HG02840 (cell line): Measurements from ENCODE around the gene AQP12B.
"Not testable (repeated sequence)": the region's sequence is repeated elsewhere in the genome, so short reads cannot be mapped to it uniquely, and the experiment has no call there.

Experiments used
- ATAC-seq: cut with Tn5 transposase; IDR thresholded peaks from one replicate; pipeline ENCODE4 v1.9.1; 2021; ENCODE audit warnings: mild to moderate bottlenecking, moderate library complexity, moderate number of reproducible peaks; ENCODE audit not compliant: unreplicated experiment, low FRiP score

AQP12B gene

DNA sequence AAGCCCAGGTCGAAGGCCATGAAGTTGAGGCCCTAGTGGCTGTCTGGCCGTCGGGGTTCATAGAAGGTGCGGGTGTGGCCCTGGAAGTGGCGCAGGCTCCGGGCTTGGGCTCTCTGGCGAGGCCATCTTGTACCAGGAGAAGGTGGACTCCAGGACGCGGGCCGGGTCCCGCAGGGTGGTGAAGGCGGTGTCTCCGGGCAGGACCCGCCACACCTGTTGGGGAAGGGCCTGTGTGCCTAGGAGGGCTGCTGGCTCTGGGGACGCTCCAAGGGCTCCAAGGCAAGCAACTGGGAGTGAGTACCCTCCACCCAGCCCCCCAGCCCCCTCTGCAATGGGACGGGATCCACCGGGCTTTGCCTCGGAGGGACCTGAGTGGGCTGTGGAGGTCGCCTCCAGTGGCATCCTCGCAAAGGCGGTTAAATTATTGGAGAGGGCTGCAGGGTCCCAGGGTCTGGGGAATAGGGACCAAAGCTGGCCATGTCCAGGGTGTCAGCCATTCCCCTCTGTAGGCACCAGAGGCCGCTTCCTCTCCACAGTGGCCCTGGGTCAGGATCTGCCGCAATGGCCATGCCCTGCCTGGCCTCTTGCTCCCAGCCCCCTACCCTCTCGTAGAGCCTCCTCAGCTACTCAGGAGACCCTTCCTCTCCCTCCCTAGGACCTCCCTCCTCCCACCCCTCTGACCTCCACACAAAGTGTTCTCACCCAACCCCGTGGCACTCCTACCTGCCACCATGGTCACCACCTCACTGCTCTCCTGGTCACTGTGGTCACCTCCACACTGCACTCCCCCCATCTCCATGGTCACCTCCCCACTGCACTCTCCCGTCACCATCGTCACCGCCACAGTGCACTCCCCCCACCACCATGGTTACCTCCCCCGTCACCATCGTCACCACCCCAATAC is 19.3 kb upstream of the AQP12B start:
- no peak for ATAC-seq

DNA sequence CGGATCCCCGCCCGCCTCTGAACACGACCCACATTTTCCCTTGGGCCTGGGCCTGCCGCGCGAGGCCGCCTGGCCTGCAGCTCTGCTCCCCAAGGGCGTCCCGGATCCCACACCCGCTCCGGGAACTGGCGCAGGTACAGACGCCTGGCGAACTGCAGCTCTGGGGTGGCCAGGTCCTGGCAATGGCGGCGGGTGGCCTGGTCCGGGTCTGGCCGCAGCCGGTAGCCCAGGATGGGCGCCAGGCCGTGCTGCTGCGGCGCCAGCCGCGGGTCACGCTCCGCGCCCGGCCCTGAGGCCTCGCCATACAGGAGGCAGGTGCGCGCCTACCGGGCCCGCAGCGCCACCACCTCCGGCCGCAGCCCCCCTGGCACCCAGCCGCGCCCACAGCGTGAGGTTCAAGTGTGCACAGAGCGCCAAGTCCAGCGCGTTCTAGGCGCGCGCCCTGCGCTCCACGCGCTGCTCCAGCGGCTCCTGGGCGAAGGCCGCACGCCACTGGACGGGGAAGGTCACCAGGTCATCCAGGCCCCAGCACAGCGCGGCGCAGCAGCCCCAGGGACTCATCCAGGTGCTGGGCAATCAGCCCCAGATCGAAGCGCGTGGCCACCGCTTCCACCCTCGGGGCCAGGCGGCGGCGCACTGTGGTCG is 18.5 kb upstream of the AQP12B start:
- no peak for ATAC-seq

DNA sequence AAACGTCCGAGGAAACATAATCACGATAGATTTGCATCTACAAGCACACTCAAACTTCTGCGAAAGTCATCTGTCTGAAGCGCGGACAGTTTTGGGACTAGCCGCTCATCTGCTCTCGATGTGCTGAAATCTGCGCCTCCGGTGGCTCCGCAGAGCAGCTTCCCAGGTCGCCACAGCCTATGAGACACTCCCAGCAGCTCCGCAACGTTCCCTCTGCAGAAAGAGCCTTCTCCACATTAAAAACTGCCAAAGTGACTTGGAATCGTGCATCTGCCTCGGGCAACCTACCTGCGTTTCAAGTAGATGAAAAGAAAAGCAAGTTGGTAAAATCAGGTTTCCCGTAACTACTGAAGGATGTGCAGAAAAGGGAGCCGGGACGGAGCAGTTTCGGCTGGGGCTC is 17.9 kb upstream of the AQP12B start:
- not testable (repeated sequence) for ATAC-seq

DNA sequence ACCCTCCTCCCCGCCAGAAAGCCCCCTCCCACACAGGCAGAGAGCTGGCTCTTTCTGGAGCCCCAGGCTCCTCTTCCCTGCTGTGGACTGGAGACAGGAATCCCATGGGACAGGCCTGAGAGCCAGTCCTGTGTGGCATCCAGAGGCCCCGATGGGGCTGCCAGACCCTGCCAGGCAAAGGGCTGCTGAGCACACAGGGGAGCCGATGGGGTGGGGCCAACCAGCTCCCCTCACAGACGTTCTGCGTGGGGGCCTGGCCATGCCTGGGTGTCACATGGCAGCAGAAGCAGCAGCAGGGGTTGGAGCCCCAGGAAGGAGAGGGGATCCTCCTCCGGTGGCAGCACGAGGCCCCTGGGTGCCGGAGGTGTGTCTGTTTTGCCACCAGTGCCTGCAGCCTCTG is 17.1 kb upstream of the AQP12B start:
- not testable (repeated sequence) for ATAC-seq

DNA sequence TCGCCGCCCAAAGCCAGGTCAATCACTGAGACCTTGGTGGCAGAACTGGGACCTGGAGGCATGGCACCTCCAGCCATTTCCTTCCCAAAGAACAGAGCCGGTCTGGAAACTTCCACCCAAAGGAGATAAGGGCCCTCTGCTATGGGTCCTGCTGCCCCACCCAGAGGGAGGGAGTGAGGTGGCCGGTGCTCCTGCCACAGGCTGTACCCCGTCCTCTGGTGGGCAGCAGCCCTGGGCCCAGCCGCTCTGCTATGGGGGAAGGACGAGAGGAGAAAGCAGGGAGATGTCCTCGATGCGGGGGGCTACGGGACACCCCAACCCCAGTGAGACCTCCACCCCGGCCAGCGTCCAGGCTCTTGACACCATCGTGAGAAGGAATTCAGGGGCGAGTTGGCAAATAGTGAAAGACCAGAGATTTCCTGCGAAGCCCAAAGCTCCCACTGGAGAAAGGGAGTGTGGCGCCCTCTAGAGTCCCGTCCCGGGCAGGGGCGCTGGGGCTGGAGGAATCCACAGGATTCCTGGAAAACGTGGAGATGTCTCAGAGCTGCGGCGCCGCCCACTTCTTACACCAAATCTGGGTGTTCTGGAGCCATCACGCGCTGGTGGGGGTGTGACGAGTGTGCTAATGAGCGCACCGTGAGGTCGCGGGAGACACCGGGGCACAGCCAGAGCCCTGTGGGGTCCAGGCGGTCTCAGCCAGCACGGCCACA is 16.3 kb upstream of the AQP12B start:
- ATAC-seq, result not testable (repeated sequence)

DNA sequence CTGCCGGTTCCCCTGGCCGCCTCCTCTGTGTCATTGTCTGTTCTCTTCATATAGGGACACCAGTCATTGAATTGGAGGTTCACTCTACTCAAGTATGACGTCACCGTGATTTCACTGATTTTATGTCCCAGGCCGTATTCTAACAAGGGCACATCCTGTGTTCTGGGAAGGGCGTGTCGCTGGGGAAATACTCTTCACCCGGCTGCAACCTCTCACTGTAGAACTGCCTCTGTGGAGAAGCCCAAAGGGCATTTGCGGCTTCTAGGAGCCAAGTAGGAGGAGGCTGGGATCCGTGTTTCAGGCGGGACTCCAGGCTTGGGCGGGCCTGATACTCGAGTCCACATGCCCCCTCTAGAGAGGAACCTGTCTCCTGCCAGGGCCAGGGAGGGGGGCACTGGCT is 13.8 kb upstream of the AQP12B start:
- ATAC-seq, result not testable (repeated sequence)

DNA sequence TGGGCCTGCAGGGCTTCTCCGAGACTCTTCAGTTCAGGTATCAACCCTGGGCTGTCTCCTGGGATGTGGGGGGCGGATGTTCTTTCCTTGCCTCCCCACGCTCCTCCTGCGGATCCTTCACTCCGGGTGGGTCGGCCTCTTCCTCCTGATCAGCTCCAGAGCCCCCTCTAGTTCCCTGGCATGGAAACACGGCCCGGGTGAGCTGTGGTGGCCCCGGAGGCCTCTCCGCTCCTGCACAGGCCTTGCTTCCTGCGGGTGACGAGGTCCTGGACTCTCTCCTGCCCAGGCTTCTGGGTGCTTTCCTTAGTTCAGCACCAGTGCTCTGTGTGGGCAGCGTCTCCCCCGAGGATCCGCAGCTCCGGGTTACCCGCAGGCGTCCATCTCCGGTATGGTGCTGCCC is 12.9 kb upstream of the AQP12B start:
- not testable (repeated sequence) for ATAC-seq

DNA sequence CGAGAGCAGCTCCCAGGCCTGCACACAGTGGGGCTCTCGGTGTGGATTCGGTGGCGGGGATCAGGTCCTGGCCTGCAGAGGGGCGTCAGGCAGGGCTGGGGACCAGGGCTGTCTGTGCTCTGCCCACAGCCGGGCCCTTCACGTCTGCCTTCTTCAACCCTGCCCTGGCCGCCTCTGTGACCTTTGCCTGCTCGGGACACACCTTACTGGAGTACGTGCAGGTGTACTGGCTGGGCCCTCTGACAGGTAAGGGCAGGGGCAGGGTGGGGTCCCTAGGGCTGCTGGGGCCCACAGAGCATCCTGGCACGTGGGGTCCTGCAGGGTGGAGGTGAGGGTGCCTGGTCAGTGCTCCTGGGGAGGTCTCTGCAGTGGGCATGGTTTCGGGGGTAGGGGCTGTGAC is 11.6 kb upstream of the AQP12B start:
- not testable (repeated sequence) for ATAC-seq

DNA sequence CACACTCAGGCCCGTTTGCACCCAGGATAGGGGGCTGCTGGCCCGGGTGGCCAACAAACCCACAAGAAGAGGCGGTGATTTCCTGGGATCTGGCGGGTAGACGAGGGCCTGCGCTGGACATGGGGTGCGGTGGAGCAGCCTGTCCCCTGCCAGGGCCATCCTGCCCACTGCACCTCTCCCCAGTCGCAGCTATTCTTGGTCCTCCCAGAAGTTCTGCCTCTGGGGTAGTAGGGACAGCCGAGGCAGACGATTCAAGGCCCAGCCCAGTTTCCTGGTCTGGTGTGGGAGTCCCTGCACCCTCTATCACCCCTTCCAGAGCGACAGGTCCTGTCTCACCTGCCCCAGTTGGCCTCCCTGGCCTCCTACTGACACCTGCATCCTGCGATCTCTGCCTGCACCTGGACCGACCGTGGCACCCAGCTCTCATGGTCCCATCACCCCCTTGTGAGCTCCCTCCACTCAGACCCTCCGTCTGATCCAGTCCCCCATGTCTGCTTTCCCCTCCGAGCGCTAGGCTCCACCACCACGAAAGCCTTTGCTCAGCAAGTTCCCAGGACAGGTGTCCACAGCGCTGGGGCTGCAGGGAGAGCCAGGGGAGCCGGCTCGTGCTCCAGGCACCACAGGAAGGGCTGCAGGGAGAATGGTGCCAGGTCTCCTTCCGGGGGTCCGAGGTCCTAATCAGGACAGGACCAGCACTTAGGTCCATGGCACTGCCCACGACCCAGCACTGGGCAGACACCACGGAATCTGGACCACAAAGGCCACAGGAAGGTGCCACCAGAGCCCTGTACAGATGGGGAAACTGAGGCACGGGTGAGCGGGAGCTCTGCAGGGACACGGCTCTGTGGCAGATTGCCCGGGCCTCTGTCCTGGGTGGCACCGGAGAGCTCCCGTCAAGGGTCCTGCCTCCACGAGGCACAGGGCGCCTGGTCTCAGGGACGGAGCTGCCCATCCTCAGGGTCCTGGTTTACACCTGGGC is 10.2 kb upstream of the AQP12B start:
- ATAC-seq, result not testable (repeated sequence)

DNA sequence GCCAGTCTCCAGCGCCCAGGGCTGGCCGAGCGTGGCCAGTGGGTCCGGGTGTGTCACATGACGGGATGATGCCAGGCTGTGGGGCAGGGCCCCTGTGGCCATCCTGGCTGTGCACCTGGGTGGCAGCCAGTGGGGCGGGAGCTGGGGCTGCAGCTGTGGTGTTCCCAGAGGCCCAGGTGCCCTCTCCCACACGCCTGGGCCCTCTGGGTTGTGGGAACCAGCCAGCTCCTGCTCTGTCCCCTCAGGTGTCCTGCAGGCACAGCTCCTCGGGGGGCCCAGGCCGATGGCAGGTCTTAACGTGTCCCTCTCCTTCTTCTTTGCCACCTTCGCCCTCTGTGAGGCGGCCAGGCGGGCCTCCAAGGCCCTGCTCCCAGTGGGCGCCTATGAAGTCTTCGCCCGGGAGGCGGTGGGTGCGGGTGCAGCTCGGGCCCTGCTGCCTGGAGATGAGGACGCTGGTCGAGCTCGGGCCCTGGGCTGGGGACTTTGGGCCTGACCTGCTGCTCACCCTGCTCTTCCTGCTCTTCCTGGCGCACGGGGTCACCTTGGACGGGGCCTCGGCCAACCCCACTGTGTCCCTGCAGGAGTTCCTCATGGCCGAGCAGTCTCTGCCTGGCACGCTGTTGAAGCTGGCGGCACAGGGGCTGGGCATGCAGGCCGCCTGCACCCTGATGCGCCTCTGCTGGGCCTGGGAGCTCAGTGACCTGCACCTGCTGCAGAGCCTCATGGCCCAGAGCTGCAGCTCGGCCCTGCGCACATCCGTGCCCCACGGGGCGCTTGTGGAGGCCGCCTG is 9.1 kb upstream of the AQP12B start, which contains the start of gene AQP12A:
TSS of gene AQP12A (plus strand) at position 236 of the 790 bp plus-strand sequence. CDS start at position 284, 48 bp downstream.
- not testable (repeated sequence) for ATAC-seq

DNA sequence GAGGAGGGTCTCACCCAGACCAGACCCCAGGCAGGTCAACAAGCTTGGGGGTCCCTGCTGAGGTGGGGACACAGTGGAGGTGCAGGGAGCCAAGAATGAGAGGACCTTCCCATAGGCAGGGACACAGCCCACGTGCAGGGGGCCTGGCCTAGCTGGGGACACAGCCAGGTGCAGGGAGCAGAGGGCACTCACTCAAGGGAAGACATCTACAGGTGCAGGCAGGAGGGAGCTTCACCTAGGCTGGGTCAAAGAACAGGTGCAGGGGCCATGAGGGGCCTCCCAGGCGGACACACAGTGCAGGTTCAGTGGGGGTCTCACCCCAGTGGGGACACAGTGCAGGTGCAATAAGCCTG is 8.4 kb upstream of the AQP12B start:
- not testable (repeated sequence) for ATAC-seq

DNA sequence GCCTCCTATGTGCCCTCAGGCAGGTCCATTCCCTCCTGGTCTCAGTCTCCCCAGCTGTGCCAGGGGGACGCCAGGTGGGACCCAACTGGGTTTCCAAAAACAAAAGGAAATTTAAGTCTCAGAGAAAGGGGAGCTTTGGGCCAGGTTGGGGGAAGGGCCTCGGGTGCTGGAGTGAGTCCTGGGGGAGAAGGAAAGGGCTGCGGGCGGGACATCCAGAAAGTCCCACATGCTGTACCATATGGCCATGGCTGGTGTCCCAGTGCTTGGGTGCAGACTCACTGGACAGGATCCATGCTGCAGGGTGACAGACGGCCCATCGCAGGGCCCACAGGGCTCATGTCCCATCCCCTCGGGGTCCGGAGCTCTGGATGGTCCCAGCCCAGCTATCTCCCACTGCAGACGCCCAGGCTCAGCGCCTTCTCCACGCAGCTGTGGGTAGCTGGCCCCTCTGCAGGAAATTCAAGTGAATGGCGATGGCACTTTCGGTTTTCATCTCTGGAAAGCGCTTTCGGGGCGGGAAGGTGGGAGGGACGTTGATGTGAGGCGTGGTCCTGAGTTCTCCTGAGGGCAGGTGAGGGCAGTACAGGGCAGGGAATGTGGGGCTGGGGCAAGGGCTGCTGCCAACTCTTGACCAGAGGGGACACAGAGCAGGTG is 7.9 kb upstream of the AQP12B start:
- ATAC-seq, result not testable (repeated sequence)

DNA sequence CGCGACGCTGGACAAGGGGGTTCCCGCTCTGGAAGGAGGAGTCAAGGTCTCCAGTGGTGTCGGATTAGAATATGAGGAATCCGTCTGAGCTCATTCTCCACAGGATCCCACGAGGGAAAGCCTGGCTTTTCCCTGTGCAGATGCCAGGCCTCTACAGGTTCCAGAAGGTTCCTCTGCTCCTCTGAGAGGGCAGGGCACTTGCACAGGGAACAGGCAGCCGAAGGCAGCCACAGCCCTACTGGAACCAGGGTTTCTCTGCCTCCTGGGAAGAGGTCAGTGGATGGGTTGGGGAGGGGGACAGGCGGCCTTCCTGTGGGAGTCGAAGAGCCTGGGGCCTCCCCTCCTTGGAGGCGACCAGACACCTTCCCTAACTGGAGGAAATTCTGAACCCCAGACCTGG is 7.3 kb upstream of the AQP12B start:
- no peak for ATAC-seq

DNA sequence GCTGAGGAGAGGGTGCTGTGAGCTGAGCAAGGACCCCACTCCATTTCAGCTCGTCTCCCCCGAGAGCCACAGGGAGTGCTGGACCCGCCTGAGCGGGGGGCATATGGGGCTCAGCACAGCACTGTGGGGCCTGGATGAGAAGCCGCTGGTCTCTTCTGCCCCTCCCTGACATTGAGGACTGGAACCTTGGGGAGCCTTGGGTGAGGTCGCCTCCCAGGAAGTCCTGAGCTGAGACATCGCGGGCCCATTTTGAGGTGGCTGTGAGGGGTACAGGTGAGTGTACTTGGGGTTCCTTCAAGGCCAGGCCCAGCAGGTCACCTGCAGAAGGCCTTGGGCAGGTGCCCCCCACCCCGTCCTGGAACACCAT is 5.9 kb upstream of the AQP12B start:
- no peak for ATAC-seq

DNA sequence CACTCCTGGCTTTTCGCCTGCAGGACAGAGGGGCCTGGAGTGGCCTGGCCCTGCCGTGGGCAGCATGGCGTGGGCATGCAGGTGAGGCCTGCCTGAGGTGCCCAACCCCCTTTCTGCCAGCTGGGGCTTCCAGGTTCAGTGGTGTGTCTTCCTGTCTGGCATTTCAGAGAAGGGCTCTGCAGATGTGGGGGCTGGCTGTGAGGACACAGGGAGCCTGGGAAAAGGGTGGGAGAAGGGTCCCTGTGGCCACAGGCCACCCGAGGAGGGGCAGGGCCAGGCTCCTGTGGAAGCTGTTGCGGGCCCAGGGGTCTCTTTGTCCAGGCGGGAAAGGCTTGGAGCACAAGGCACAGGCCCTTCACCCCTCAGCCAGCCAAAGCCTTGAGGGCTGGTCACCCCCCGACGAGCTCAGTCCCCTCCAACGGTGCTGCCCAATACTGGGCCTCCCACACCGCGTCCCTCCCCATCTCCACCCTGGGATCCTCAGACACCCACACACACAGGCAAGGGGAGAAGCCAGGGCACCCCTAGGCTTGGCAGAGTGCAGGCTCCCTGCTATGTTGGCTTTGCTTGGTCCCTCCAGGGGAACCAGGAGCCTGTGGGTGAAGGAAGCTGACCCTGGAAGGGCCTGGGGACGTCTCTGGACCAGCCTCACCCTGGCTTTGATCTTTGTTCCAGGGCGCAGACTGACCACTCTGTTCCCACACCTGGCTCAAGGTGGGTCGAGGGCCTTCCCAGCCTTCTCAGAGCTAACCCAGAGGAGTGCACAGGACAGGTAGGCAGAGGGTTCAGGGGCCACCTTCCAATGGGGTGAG is 5.3 kb upstream of the AQP12B start:
- no peak for ATAC-seq

DNA sequence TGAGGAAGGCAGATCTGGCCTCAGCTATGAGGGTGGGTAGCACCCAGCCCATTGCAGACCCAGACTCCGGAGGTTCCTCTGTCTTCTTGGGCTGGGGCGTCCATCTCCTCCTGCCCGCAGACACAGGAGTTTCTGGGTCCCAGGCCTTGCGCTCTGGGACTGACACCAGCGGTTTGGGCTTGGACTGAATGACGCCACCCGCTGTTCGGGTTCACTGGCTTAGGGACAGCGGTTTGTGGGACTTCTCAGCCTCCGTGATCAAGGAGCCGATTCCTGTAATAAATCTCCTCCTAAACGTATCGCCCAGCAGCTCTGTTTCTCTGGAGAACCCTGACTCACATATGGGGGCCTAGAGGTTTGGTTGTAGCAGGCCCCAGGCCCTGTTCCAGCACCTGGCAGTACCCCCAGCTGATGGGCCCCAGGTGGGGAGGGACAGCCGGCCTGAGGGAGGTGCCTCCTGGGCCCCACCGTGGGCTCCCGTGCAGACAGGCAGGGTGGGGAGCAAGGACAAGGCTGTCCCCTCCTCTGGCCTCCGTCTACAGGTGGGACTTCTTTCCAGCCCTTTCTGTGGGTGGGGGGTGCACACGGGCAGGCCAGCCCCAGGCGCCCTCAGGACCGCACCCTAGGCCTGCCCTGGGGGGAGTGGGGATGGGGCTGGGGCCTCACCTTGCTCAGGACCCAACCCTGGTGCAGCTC is 4.5 kb upstream of the AQP12B start:
- ATAC-seq, result no peak

DNA sequence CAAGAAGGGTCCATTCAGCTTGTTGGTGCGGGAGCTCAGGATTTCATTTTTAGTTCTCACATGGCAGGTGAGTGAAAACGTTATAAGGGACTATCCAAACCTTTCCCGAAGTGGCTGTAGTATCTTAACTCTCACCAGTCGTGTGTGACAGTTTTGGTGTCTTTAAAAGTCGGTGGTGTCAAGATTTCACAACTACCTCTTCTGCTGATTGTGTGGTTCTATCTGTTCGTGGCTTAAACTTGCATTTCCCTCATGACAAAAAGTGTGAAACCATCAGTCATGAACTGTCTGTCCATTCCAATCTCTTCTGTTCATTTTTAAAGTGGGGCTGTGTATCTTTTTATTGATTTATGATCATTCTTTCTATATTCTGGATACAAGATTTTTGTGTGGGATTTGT is 3.8 kb upstream of the AQP12B start:
- ATAC-seq, result no peak
